Kidney capillary endothelial cell (primary cell): ENCODE results near the gene ZNF253.
A peak's percentile ranks its signal among the peaks of the same experiment; 100 is the strongest.
"Not testable (repeated sequence)": the region's sequence is repeated elsewhere in the genome, so short reads cannot be mapped to it uniquely, and the experiment has no call there.

Experiments
- DNase-seq: peaks from one replicate; pipeline ENCODE4 v3.0.0-alpha.2; 2018; ENCODE audit warnings: low spot score

Gene ZNF253

GRCh38 chr19:19900139-19900728, 34.6 kb downstream of the ZNF253 start:
- DNase-seq, result no peak

- DNase-seq, result peak; percentile 83
Observed at GRCh38 chr19:19900729-19901444, 35.2 kb downstream of the ZNF253 start, which contains the start of gene ZNF93. Gene ZNF93, plus strand, starts transcription at chr19:19900946. Its CDS starts 143 bp downstream, at chr19:19901089.

- DNase-seq, result not testable (repeated sequence)
Observed at GRCh38 chr19:19907551-19907950, 41.9 kb downstream of the ZNF253 start.

- no peak for DNase-seq
Observed at GRCh38 chr19:19909654-19910053, 44.0 kb downstream of the ZNF253 start.

GRCh38 chr19:19911150-19911549, 45.5 kb downstream of the ZNF253 start:
- DNase-seq, result no peak

- DNase-seq, result no peak
Observed at GRCh38 chr19:19914596-19914995, 48.9 kb downstream of the ZNF253 start.

GRCh38 chr19:19930417-19930816, 64.7 kb downstream of the ZNF253 start:
- not testable (repeated sequence) for DNase-seq

GRCh38 chr19:19933432-19934314, 68.0 kb downstream of the ZNF253 start:
- DNase-seq, result not testable (repeated sequence)

- no peak for DNase-seq
Observed at GRCh38 chr19:19937403-19937802, 71.7 kb downstream of the ZNF253 start.

- DNase-seq, result no peak
Observed at GRCh38 chr19:19938449-19938848, 72.8 kb downstream of the ZNF253 start.

- DNase-seq, result no peak
Observed at GRCh38 chr19:19943848-19944582, 78.3 kb downstream of the ZNF253 start.
